Endothelial cell of umbilical vein (primary cell): ENCODE measurements around the gene IRS4. TPM values are rescaled to one million over a fixed set of nuclear protein-coding genes. Genes with fewer than 3 reads are reported as not detected.

Source experiments
- BruUV-seq: library from RNA; stranded (reverse); fragments of 400-500 nt; replicated peaks from 2 replicates; lab custom pipeline; 2021; lab: Mats Ljungman, UMichigan
- CTCF ChIA-PET: fragments of 300-600, 350-600 bp; sonication (Branson Sonifier 250); formaldehyde crosslinking; loops from one replicate; lab custom pipeline; 2021; ENCODE audit warnings: antibody characterized with exemption, inconsistent platforms; lab: Charles Lee
- POLR2A ChIA-PET: fragments of 300-600, 350-600 bp; sonication (Branson Sonifier 250); formaldehyde crosslinking; loops from one replicate; lab custom pipeline; 2021; ENCODE audit warnings: antibody characterized with exemption, inconsistent platforms; lab: Charles Lee
- DNase-seq: peaks from one replicate; pipeline ENCODE4 v3.0.0-alpha.2; 2011; ENCODE audit warnings: low read depth, low spot score
- FAIRE-seq: peaks from 2 replicates; lab custom pipeline; 2011; peaks lifted over from hg19 to GRCh38; lab: Jason Lieb, UNC
- H2AFZ ChIP-seq: 2 replicates; pipeline ENCODE4 v1.6.0; 2012; ENCODE audit warnings: low read depth, low read length, control low read depth, inconsistent platforms
- H3K27ac ChIP-seq: 2 replicates; pipeline ENCODE4 v1.5.1; 2011; ENCODE audit warnings: low read depth, mild to moderate bottlenecking, control low read depth, low read length, moderate library complexity; ENCODE audit not compliant: insufficient read depth
- H3K27me3 ChIP-seq, 2 experiments: 2 replicates each; pipeline versions ENCODE4 v1.6.0 to v1.6.1; 2011; ENCODE audit warnings: low read length in 2 of 2, mixed read lengths in 1 of 2; ENCODE audit not compliant: control insufficient read depth in 2 of 2, insufficient read depth in 2 of 2
- H3K36me3 ChIP-seq, 2 experiments: 2 replicates in 1 of 2; 3 replicates in 1 of 2; pipeline ENCODE4 v1.5.1; 2011; ENCODE audit warnings: low read length in 2 of 2, mild to moderate bottlenecking in 1 of 2, moderate library complexity in 1 of 2; ENCODE audit not compliant: control insufficient read depth in 2 of 2, insufficient read depth in 2 of 2; ENCODE audit errors: extremely low read depth in 1 of 2
- H3K4me1 ChIP-seq: 3 replicates; pipeline ENCODE4 v1.5.1; 2011; ENCODE audit warnings: mild to moderate bottlenecking, low read length; ENCODE audit not compliant: control insufficient read depth, insufficient read depth; ENCODE audit errors: extremely low read depth
- H3K4me2 ChIP-seq: 2 replicates; pipeline ENCODE4 v1.6.1; 2011; ENCODE audit warnings: low read length, control low read depth, mixed read lengths; ENCODE audit not compliant: insufficient read depth
- H3K4me3 ChIP-seq, 3 experiments: fragments of 200-600 bp in 1 of 3; sonication (generic), shearing (Covaris generic) in 1 of 3; replicated peaks in 1 of 3; 2 replicates each; pipeline ENCODE4 v1.5.1; 2011 to 2016; ENCODE audit warnings: control low read depth in 3 of 3, low read length in 3 of 3, mild to moderate bottlenecking in 2 of 3, inconsistent platforms in 1 of 3, low read depth in 1 of 3, moderate library complexity in 1 of 3; ENCODE audit not compliant: insufficient read depth in 1 of 3
- H3K79me2 ChIP-seq: 2 replicates; pipeline ENCODE4 v1.6.0; 2012; ENCODE audit warnings: low read length, inconsistent platforms; ENCODE audit not compliant: control insufficient read depth, insufficient read depth
- H3K9ac ChIP-seq: replicated peaks from 2 replicates; pipeline ENCODE3; 2011; ENCODE audit warnings: low read length, control low read depth; ENCODE audit not compliant: insufficient read depth; ENCODE audit errors: extremely low read depth
- H3K9me1 ChIP-seq: replicated peaks from 3 replicates; pipeline ENCODE4 v1.6.0; 2011; ENCODE audit warnings: mild to moderate bottlenecking, low read length; ENCODE audit not compliant: control insufficient read depth, insufficient read depth; ENCODE audit errors: extremely low read depth
- H3K9me3 ChIP-seq: replicated peaks from 2 replicates; pipeline ENCODE4 v1.5.1; 2012; ENCODE audit warnings: low read length, inconsistent platforms; ENCODE audit not compliant: control insufficient read depth, insufficient read depth
- H4K20me1 ChIP-seq: replicated peaks from 2 replicates; pipeline ENCODE3; 2011; ENCODE audit warnings: mild to moderate bottlenecking, low read length; ENCODE audit not compliant: control insufficient read depth, insufficient read depth; ENCODE audit errors: extremely low read depth
- EZH2 ChIP-seq: IDR thresholded peaks from 2 replicates; pipeline ENCODE4 v1.6.1; 2012; ENCODE audit warnings: borderline replicate concordance, low read depth, mild to moderate bottlenecking, moderate library complexity, low read length, inconsistent platforms; ENCODE audit not compliant: severe bottlenecking
- GATA2 ChIP-seq: IDR thresholded peaks from 2 replicates; pipeline ENCODE4 v1.7.0; 2011; ENCODE audit warnings: low read depth, mild to moderate bottlenecking, moderate library complexity, mixed read lengths, low read length; ENCODE audit not compliant: insufficient read length, insufficient read depth
- POLR2A ChIP-seq: IDR thresholded peaks from 2 replicates; pipeline ENCODE4 v1.6.1; 2012; ENCODE audit warnings: low read depth, mild to moderate bottlenecking, control low read depth, low read length
- dilution Hi-C: fragments of 300-500 bp; cut with MboI; formaldehyde crosslinking; loops from one replicate; pipeline ENCODE4 v1.15.0; 2019; ENCODE audit warnings: low sequenced_read_pairs; ENCODE audit not compliant: extremely low pct_ligation_motif_present
- intact Hi-C: fragments of 100-400 bp; cut with micrococcal nuclease; formaldehyde crosslinking; loops from one replicate; pipeline ENCODE4 v1.10.0; 2022
- polyA plus RNA-seq, 4 experiments: library from polyadenylated mRNA; depleted of rRNA in 3 of 4; stranded (reverse) in 3 of 4; unstranded in 1 of 4; fragments of >200 nt; gene quantifications; 2 replicates each; pipeline versions ENCODE4 v1.2.1 to v1.2.3, GENCODE V29; 2011 to 2012; ENCODE audit warnings: missing spikeins in 1 of 4
- total RNA-seq: library from RNA; stranded (reverse); gene quantifications from 2 replicates; pipeline ENCODE4 v1.2.3, GENCODE V29; 2021
- TF ChIP-seq, protein P1 (sequence below): IDR thresholded peaks from 2 replicates; pipeline ENCODE4 v1.6.1; 2011; ENCODE audit not compliant: insufficient read depth, insufficient read length

Gene IRS4
- total and polyA plus RNA-seq, 2 donors (not counting 3 experiments of a cell fraction or from before 2014, with no cell fraction given): 0.03 TPM; not detected in 1

DNA sequence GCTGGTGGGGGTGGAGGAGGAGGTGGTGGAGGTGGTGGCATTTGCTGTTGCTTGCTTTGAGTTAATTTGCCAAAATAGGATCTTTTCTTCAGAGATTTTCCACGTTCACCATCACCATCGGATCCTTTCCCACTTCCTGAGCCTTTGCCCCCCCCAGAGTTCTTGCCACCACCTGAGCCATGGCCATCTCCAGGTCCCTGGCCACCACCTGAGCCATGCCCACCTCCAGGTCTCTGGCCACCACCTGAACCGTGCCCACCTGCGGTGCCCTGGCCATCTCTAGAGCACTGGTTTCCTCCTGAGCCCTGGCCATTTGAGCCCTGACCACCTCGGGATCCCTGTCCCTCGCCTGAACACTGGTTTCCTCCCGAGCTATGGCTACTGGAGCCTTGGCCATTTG, 1.9 kb downstream of the IRS4 start:
- Histone ChIP-seq H3K4me3 (no peak overlapping the region), H3K36me3 (no peaks in the 10 kb centered on the region), H3K9me3 (no peaks in the 10 kb centered on the region), H3K9ac (no peak overlapping the region), H4K20me1 (no peaks in the 10 kb centered on the region), H3K4me2 (no peak overlapping the region), H3K27me3 (peaks cover 49 to 72% of the 10 kb centered on the region in 2 experiments), H2AFZ (no peak overlapping the region), H3K4me1 (peaks cover 4% of the 10 kb centered on the region), H3K9me1 (no peaks in the 10 kb centered on the region), H3K79me2 (no peaks in the 10 kb centered on the region), H3K27ac (no peak overlapping the region)
- FAIRE-seq (no peak), DNase-seq (no peak)
- no TSS peak for BruUV-seq
- intact Hi-C loops: no loop called here
- no peak for TF ChIP-seq GATA2
- TF ChIP-seq, protein P1, sequence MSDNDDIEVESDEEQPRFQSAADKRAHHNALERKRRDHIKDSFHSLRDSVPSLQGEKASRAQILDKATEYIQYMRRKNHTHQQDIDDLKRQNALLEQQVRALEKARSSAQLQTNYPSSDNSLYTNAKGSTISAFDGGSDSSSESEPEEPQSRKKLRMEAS: no peak
- ChIA-PET CTCF (interaction anchor here (1.5 kb wide), 1 partner anchor 11 kb away, joined by 4 read pairs; no protein-coding TSS in a partner anchor), POLR2A (no interaction called here)
- dilution Hi-C loops: no loop called here

DNA sequence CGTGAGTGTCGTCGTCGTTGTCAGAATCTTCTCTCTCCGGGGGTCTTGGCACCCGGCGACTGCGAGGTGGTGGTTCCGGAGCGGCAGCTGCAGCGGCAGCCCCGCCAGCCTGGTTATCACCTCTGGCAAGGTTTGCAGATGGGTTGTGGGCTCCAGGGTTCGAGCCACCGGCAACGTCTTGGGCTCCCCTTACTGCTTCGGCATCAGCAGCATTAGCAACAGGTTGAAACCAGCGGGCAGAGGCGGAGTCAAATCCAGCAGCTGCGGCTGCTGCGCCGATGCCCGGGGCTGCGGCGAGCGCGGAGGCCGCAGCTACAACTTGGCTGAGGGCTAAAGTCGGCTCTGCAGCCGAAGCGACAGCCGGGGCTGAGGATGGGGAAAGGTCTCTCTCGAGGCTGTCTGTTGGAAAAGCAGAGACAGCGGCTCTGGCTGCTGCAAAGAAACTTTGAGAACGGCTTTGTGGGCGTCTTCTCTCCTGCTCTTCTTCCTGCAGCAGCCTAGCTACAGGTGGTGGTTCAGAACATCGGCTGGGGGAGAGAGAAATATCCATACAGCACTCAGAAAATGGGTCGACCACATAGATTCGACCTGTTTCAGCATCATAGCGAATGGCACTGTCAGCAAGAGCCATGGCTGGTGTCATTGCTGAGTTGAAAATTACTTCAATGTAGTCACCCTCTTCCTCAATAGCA, 3.6 kb downstream of the IRS4 start:
- H3K36me3 ChIP-seq: no peaks in the 10 kb centered on the region
- DNase-seq (no peak), FAIRE-seq (peak; percentile 26)
- peaks cover 4% of the 10 kb centered on the region for H3K4me1 ChIP-seq
- no peak overlapping the region for H3K4me2 ChIP-seq
- H3K9ac ChIP-seq: no peak overlapping the region
- dilution Hi-C loops: no loop called here
- H2AFZ ChIP-seq: no peak overlapping the region
- H3K4me3 ChIP-seq: no peak overlapping the region
- no TSS peak for BruUV-seq
- intact Hi-C loops: no loop called here
- H3K27ac ChIP-seq: no peak overlapping the region
- H3K27me3 ChIP-seq: peaks cover 45 to 73% of the 10 kb centered on the region in 2 experiments
- H3K9me1 ChIP-seq: no peaks in the 10 kb centered on the region
- no peaks in the 10 kb centered on the region for H3K9me3 ChIP-seq
- CTCF ChIA-PET: interaction anchor here (1.6 kb wide), 1 partner anchor 33 kb away, joined by 6 read pairs; no protein-coding TSS in a partner anchor
- no peaks in the 10 kb centered on the region for H3K79me2 ChIP-seq
- no peaks in the 10 kb centered on the region for H4K20me1 ChIP-seq
- no peak for TF ChIP-seq POLR2A
- peak; percentile 84 for TF ChIP-seq EZH2
- no peak for TF ChIP-seq GATA2
- POLR2A ChIA-PET: no interaction called here
